ENCODE results near the gene ZIC5. TPM values are rescaled to one million over a fixed set of nuclear protein-coding genes. Genes with fewer than 3 reads are reported as not detected.
"Not testable (repeated sequence)": the region's sequence is repeated elsewhere in the genome, so short reads cannot be mapped to it uniquely, and the experiment has no call there.

ZIC5 gene
- total RNA-seq, 1 donor from 2014 or later: not detected

GRCh38 chr13:99948907-99949678 is 22.5 kb downstream of the ZIC5 start:
- intact Hi-C loops (cut with DNase I): no loop called here
- no peak for ATAC-seq
- DNase-seq (ENCODE audit: missing footprints): no peak

- intact Hi-C loops (cut with DNase I): no loop called here
- DNase-seq (ENCODE audit: missing footprints): no peak
- no peak for ATAC-seq
Measured at GRCh38 chr13:99948411-99948810, 23.2 kb downstream of the ZIC5 start.

GRCh38 chr13:99947666-99948065 is 23.9 kb downstream of the ZIC5 start:
- no peak for DNase-seq (ENCODE audit: missing footprints)
- ATAC-seq: no peak
- intact Hi-C loops (cut with DNase I): no loop called here

GRCh38 chr13:99945515-99945914 is 26.1 kb downstream of the ZIC5 start:
- DNase-seq (ENCODE audit: missing footprints); intact Hi-C loops (cut with DNase I); ATAC-seq: not testable (repeated sequence)

- DNase-seq (ENCODE audit: missing footprints): no peak
- intact Hi-C loops (cut with DNase I): no loop called here
- no peak for ATAC-seq
Measured at GRCh38 chr13:99944606-99945005, 27.0 kb downstream of the ZIC5 start.

GRCh38 chr13:99944102-99944501 is 27.5 kb downstream of the ZIC5 start:
- ATAC-seq (no peak), DNase-seq (ENCODE audit: missing footprints) (no peak)
- intact Hi-C loops (cut with DNase I): no loop called here

GRCh38 chr13:99941911-99942310 is 29.7 kb downstream of the ZIC5 start:
- intact Hi-C loops (cut with DNase I): no loop called here
- no peak for DNase-seq (ENCODE audit: missing footprints)
- ATAC-seq: no peak

GRCh38 chr13:99941086-99941485 is 30.5 kb downstream of the ZIC5 start:
- ATAC-seq (no peak), DNase-seq (ENCODE audit: missing footprints) (no peak)
- intact Hi-C loops (cut with DNase I): no loop called here

- intact Hi-C loops (cut with DNase I): no loop called here
- ATAC-seq (no peak), DNase-seq (ENCODE audit: missing footprints) (no peak)
Measured at GRCh38 chr13:99938635-99939034, 32.9 kb downstream of the ZIC5 start.

- intact Hi-C loops (cut with DNase I): no loop called here
- ATAC-seq (no peak), DNase-seq (ENCODE audit: missing footprints) (no peak)
Measured at GRCh38 chr13:99935772-99936171, 35.8 kb downstream of the ZIC5 start.

GRCh38 chr13:99932912-99933311 is 38.7 kb downstream of the ZIC5 start:
- DNase-seq (ENCODE audit: missing footprints): no peak
- intact Hi-C loops (cut with DNase I): no loop called here
- ATAC-seq: no peak

GRCh38 chr13:99930925-99931324 is 40.6 kb downstream of the ZIC5 start:
- intact Hi-C loops (cut with DNase I): no loop called here
- no peak for ATAC-seq
- no peak for DNase-seq (ENCODE audit: missing footprints)

GRCh38 chr13:99929866-99930265 is 41.7 kb downstream of the ZIC5 start:
- ATAC-seq (no peak), DNase-seq (ENCODE audit: missing footprints) (no peak)
- intact Hi-C loops (cut with DNase I): no loop called here

GRCh38 chr13:99926014-99926731 is 45.4 kb downstream of the ZIC5 start:
- ATAC-seq (no peak), DNase-seq (ENCODE audit: missing footprints) (no peak)
- intact Hi-C loops (cut with DNase I): no loop called here

GRCh38 chr13:99923877-99924582 is 47.5 kb downstream of the ZIC5 start:
- intact Hi-C loops (cut with DNase I): no loop called here
- DNase-seq (ENCODE audit: missing footprints): no peak
- ATAC-seq: no peak

- ATAC-seq (no peak), DNase-seq (ENCODE audit: missing footprints) (no peak)
- intact Hi-C loops (cut with DNase I): no loop called here
Measured at GRCh38 chr13:99922631-99923404, 48.7 kb downstream of the ZIC5 start.

GRCh38 chr13:99919132-99919531 is 52.4 kb downstream of the ZIC5 start:
- intact Hi-C loops (cut with DNase I): loop anchor here (5.0 kb wide), 2 partner anchors 318 to 598 kb away; no protein-coding TSS in a partner anchor
- ATAC-seq (no peak), DNase-seq (ENCODE audit: missing footprints) (no peak)

GRCh38 chr13:99916366-99917103 is 55.0 kb downstream of the ZIC5 start:
- peak; percentile 71 for ATAC-seq
- intact Hi-C loops (cut with DNase I): loop anchor here (1.0 to 5.0 kb wide), 3 partner anchors 260 to 601 kb away; no protein-coding TSS in a partner anchor
- no peak for DNase-seq (ENCODE audit: missing footprints)

Data from Right ventricle myocardium inferior (tissue), 1 donor.